ENCODE measurements around the gene TEX30.
"Not testable (repeated sequence)": the region's sequence is repeated elsewhere in the genome, so short reads cannot be mapped to it uniquely, and the experiment has no call there.

The TEX30 gene

DNA sequence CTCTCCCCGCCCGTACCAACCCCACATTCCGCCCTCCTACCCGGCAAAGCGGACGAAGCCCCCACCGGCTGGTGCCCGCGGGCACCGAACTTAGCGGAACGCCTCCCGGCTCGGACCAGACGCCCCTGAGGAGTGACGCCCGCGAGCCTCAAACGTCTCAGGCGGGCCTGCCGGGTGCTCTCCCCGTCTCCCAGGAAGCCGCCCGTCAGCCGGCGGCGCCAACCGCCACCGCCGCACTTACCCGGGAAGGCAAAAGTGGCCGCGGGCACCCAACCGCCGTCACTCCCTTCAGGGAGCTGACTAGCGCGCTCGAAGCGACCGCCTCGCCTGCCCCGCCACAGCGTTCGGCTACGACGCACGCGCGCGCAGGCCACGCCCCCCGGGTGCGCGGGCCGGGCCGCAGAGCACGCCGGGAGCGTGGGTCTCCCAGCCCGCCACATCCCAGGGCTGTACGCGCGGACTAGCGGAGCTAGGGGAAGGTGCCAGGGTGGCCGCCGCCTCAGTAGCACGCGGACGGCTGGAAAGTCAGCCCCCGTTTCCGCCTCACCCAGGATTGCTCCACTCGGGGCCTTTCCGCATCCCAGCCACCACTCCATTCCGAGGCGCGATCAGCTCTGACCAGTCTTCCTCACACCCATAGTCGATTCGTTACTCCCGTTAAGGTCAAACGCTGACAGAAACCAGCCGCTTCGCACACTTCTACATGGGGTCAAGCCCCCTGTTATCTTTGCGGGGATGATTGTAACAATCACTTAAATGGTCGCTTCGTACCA, at the start of gene TEX30:
Gene TEX30, minus strand, starts transcription at position 346 of the 773 bp plus-strand sequence. CDS start 3,760 bp downstream, outside the sequence.
- peak; percentile 61 for DNase-seq (ENCODE audit: low spot score)
- no peak for FAIRE-seq

- DNase-seq (ENCODE audit: low spot score), result peak; percentile 52
- FAIRE-seq, result peak; percentile 86
Measured at GRCh38 chr13:102817907-102818306, 44.3 kb upstream of the TEX30 start.

- DNase-seq (ENCODE audit: low spot score) (no peak), FAIRE-seq (no peak)
Measured at GRCh38 chr13:102817241-102817640, 43.7 kb upstream of the TEX30 start.

GRCh38 chr13:102816708-102817107, 43.1 kb upstream of the TEX30 start:
- DNase-seq (ENCODE audit: low spot score) (peak; percentile 60), FAIRE-seq (peak; percentile 94)

GRCh38 chr13:102815788-102816187, 42.2 kb upstream of the TEX30 start:
- DNase-seq (ENCODE audit: low spot score) (no peak), FAIRE-seq (no peak)

- no peak for DNase-seq (ENCODE audit: low spot score)
- FAIRE-seq, result no peak
Measured at GRCh38 chr13:102814793-102815192, 41.2 kb upstream of the TEX30 start.

DNA sequence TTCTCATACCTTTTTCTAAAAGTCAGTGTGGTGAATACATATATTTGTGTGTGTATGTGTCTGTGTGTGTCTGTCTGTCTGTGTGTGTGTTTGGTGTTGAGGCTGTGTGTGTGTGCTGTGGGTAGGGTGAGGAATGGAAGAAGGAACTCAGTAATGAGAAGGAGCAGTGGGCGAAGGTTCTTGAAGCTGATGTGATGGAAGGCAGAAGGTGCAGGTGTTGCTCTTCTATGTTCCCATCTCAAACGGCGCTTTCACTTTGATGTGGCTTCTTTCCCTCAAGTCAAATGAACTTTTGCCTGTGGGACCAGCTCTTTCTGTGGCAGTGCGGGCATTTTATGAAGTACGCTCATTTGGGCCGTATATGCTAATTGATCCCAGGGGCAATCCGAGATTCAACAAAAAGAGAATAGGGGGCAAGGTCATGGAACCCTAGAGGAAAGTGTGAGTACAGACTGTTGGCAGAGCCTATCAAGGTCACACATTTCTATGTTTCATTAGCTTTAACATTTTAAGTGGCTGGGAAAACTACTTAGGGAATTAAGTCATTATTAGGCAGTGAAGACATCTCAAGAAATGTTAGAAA, 40.5 kb upstream of the TEX30 start:
- FAIRE-seq (no peak), DNase-seq (ENCODE audit: low spot score) (no peak)

DNA sequence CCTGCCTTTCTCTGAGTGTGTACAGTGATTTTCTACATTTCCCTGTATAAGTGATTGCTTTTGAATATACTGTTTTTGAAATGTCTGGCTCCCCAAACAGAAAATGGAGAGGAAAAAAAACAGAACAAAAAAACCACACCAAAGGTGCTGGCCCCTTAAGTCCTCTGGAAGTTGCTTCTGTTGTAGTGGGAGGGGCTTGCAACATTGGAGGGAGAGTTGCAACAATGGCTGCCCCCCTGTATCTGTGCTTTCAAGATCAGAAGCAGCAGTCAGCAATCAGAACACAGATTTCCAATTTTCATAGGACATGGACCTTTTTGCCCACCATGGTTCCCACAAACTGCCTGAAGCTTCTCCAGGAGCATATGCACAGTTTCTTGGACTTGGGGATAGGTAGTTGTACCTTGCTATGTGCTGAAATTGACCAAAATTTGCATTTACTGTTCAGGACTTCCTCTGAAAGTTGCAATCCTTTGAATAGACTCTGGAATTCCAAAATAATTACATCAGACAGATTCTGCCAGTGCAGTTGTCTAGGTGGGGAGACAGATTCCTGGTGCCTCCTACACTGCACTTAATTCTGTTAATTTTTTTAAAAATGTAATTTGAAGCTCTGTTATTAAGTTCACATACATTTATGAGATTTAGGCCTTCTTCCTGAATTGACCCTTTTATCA, 39.2 kb upstream of the TEX30 start:
- FAIRE-seq (no peak), DNase-seq (ENCODE audit: low spot score) (no peak)

DNA sequence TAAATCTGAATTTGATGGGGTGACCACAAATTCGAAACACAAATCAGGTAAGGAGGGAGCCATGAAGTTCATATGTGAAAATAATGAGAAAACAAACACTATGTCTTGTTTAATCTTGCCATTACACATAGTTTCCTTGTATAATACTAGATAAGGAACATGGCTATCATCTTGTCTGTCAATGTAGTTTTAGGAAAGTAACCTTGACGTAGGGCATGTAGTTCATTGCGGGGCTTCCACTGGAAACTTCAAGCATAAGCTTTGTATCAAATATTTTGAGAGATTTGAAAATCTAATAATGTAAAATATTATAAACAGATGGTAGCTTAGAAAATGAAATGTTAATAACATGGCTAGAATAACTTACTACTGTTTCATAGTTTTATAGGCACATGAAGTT, 34.1 kb upstream of the TEX30 start:
- FAIRE-seq, result no peak

GRCh38 chr13:102805680-102806079, 32.1 kb upstream of the TEX30 start:
- FAIRE-seq, result no peak
- no peak for DNase-seq (ENCODE audit: low spot score)

More for the DNA sequence above, 34.1 kb upstream of the TEX30 start:
- no peak for DNase-seq (ENCODE audit: low spot score)

- peak; percentile 45 for DNase-seq (ENCODE audit: low spot score)
- FAIRE-seq, result no peak
Measured at GRCh38 chr13:102800145-102801041, 26.8 kb upstream of the TEX30 start.

GRCh38 chr13:102799426-102800144, 26.0 kb upstream of the TEX30 start:
- FAIRE-seq (no peak), DNase-seq (ENCODE audit: low spot score) (no peak)

DNA sequence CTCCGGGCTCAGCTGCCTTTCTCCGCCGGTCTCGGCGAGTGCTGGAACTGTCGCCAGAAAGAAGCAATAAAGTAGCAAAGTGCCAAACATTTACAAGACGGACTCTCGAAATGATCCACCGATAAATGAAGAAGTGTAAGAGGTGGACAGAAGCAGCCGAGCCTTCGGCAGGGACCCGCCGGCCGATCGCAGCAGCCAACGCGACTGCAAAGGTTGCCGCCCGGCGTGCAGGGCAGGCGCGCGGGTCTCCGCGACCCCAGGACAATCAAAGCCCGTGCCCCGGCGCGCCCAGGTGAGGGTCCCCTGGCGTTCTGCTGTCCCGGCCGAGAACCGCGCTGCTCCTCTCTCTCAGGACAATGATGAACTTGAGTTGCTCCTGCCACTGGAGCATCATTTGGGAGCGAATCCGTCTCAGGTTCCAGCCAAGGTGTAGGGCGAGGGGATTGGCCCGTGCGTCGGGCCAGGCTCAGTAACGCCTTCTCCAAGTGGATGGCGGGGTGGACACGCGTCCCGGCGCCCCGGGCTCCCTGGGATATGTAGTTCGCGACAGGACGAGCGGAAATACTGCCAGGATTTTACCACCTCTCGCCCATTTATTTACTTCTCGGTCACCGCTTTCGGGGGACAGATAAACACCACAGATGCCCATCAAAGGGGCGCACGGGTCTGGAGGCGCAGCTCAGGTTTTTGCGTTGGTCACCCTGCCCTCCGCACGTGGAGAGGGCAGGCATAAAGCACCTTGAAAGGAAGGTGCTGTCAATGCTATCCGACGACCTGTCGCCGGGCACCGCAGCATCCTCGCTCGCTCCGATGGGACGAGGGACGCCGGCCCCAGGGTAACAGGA, 25.2 kb upstream of the TEX30 start, which contains the start of the genes BIVM and POGLUT2:
Gene BIVM, plus strand, starts transcription at position 539 of the 845 bp plus-strand sequence. CDS start 8,149 bp downstream, outside the sequence.
Gene POGLUT2, minus strand, starts transcription at position 396 of the 845 bp plus-strand sequence. Its CDS starts 306 bp downstream, at position 90.
- DNase-seq (ENCODE audit: low spot score) (peak; percentile 77), FAIRE-seq (peak; percentile 65)

DNA sequence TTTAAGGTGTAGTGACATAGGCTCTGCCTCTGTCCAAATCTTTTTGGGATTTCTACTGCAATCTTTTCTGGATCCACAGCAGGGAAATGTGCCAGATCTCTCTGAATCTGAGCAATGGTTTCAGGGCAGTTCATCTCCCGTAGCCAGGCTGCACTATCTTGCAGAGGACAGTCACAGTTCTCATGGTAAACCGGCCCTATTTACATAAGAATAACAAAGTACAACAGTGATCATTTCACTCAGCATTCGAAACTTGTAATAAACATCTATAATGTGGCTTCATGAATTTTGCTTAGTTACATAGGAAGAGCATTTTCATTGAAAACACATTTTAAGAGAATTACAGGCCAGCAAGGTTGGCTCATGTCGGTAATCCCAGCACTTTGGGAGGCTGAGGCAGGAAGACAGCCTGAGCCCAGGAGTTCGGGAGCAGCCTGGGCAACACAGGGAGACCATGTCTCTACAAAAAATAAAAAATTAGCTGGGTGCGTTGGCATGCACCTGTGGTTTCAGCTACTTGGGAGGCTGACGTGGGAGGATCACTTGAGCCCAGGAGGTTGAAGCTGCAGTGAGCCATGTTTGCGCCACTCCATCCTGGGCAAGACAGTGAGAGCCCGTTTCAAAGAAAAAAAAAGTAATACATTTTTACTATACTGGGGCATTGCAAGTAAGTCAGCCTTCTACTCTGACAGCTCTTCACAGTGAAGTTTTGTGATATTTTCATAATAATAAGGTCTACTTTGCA, 20.2 kb upstream of the TEX30 start:
- DNase-seq (ENCODE audit: low spot score) (no peak), FAIRE-seq (no peak)

DNA sequence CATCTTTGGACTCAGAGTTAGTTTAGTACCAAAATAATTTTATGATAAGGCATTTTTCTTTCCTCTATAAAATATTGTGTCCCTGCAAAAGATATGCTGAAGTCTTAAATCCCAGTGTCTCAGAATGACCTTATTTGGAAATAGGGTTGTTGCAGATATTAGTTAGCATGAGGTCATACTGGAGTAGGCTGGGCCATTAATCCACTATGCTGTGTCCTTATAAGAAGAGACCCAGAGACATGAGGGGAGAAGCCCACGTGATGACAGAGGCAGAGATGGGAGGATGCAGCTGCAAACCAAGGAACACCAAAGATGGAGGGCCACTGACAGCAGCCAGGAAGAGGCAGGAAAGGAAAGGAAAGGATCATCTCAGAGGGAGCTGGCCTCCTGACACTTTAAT, 18.8 kb upstream of the TEX30 start:
- FAIRE-seq (no peak), DNase-seq (ENCODE audit: low spot score) (no peak)

DNA sequence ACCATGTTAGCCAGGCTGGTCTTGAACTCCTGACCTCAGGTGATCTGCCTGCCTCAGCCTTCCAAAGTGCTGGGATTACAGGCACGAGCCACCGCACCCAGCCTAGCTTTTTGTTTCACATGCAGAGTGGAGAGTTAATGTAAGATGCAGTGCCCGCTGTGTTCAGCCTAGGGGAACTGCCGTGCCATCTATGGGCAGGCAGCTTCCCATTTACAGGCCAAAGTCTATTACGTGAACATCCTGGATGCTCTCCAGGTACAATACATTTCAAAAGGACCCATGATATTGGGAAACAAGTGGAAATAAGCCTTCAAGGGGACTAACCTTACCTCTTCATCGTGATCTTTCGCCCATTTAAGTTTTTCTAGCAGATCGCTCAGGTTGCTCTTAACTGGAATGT, 15.1 kb upstream of the TEX30 start:
- no peak for DNase-seq (ENCODE audit: low spot score)
- no peak for FAIRE-seq

- DNase-seq (ENCODE audit: low spot score), result no peak
- no peak for FAIRE-seq
Measured at GRCh38 chr13:102784483-102784882, 10.9 kb upstream of the TEX30 start.

DNA sequence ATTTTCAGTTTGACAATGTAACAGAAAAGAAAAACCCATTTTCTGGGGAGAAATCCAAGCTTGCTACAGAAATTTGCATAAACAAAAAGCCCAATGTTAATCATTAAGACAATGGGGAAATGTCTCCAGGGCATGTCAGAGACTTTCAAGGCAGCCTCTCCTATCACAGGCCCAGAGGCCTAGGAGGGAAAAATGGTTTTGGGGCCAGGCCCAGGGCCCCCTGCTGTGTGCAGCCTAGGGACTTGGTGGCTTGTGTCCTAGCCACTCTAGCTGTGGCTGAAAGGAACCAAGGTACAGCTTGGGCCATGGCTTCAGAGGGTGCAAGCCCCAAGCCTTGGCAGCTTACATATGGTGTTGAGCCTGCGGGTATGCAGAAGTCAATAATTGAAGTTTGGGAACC, 8.0 kb upstream of the TEX30 start:
- DNase-seq (ENCODE audit: low spot score), result no peak
- no peak for FAIRE-seq

- not testable (repeated sequence) for FAIRE-seq
Measured at GRCh38 chr13:102780656-102781055, 7.1 kb upstream of the TEX30 start.

More at GRCh38 chr13:102780656-102781055, 7.1 kb upstream of the TEX30 start:
- DNase-seq (ENCODE audit: low spot score), result not testable (repeated sequence)
